ENCODE results near the gene GFRAL. TPM values are rescaled to one million over a fixed set of nuclear protein-coding genes. Genes with fewer than 3 reads are reported as not detected.
"Not testable (repeated sequence)": the region's sequence is repeated elsewhere in the genome, so short reads cannot be mapped to it uniquely, and the experiment has no call there.

Gene GFRAL
- polyA plus RNA-seq, 1 experiment: not detected

- POLR2A ChIA-PET: no interaction called here
- no peak for DNase-seq (ENCODE audit: low read depth, low spot score)
- CTCF ChIA-PET: no interaction called here
- H3K4me3 ChIP-seq (ENCODE audit: low read depth, low read length): no peak overlapping the region
- TF ChIP-seq CTCF (IDR thresholded peaks at IDR 0.05; ENCODE audit: low read depth, low read length): no peak
- H3K27me3 ChIP-seq (ENCODE audit: control insufficient read depth, insufficient read depth, low read length): no peaks in the 10 kb centered on the region
- no peak overlapping the region for H3K27ac ChIP-seq (ENCODE audit: low read depth, low read length)
- H3K9me3 ChIP-seq (ENCODE audit: control insufficient read depth, insufficient read depth, low read length): no peaks in the 10 kb centered on the region
Measured at GRCh38 chr6:55290736-55291135, 36.5 kb upstream of the GFRAL start.

DNA sequence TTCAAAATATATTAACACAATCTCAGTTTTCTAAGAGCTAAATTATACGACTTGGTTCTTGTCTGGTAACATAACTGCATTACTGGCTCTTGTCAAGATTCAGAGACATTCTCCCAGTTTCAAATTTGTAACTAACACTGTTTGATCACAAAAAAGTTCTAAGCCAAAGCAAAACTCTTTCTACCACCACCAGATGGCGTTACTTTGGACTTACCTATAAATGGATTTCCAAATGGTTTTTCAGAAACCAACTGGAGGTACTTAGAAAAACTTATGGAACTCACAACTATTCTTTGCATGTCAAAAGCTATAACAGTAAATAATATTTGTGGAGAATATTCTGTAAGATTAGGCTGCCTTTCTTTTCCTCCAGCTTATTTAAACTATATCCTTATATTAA is 34.2 kb upstream of the GFRAL start:
- ChIA-PET CTCF (interaction anchor here (0.6 to 2.3 kb wide), 12 partner anchors 10 to 671 kb away, joined by 3 to 21 read pairs (median 4); no protein-coding TSS in a partner anchor), POLR2A (no interaction called here)
- DNase-seq (ENCODE audit: low read depth, low spot score): no peak

DNA sequence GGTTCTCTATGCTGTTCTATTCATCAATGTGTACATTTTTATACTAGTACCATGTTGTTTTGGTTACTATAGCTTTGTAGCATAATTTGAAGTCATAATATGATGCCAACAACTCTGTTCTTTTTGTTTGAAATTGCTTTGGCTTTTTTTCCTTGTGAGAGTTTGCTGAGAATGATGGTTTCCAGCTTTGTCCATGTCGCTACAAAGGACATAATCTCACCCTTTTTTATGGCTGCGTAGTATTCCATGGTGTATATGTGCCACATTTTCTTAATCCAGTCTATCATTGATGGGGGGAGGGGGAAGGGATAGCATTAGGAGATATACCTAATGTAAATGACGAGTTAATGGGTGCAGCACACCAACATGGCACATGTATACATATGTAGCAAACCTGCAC is 30.1 kb upstream of the GFRAL start:
- H3K4me3 ChIP-seq (ENCODE audit: low read depth, low read length); POLR2A ChIA-PET; H3K27ac ChIP-seq (ENCODE audit: low read depth, low read length); CTCF ChIA-PET; H3K9me3 ChIP-seq (ENCODE audit: control insufficient read depth, insufficient read depth, low read length); DNase-seq (ENCODE audit: low read depth, low spot score); H3K27me3 ChIP-seq (ENCODE audit: control insufficient read depth, insufficient read depth, low read length): not testable (repeated sequence)

More for the DNA sequence above, 34.2 kb upstream of the GFRAL start:
- Histone ChIP-seq H3K9me3 (ENCODE audit: control insufficient read depth, insufficient read depth, low read length) (no peaks in the 10 kb centered on the region), H3K4me3 (ENCODE audit: low read depth, low read length) (no peak overlapping the region), H3K27ac (ENCODE audit: low read depth, low read length) (no peak overlapping the region), H3K27me3 (ENCODE audit: control insufficient read depth, insufficient read depth, low read length) (no peaks in the 10 kb centered on the region)
- TF ChIP-seq CTCF (IDR thresholded peaks at IDR 0.05; ENCODE audit: low read depth, low read length): peak; percentile 47

DNA sequence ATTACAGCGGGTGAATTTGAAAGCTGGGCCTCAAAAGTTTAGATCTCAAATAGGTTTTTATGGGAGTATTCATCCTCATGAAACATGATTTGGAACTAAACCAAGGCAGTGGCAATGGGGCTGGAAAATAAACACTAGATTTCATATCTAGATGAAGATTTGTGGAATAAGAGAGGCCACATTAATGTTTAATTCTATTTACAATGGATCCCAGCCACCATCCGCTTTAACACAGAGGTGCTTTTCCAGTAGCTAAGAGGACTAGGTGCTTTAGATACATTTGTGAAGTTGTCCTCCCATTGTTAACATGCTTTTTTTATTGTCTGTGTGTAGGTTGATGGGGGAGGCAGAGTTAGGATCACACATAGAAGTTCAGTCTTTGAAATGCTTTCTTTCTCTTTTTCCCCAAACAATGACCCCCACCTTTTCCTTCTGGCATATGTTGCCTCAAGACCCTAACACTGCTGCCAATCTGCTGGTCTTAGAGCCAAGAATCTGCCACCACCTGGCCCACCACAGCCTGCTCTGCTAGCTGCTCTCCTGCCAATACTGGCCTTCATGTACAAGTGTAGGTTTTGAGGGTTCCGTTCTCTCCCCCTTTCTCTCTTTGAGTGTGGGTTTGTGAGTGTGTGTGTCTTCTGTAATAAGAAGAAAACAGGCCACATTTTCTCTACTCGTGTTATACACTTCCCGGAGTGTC is 27.8 kb upstream of the GFRAL start:
- ChIA-PET CTCF (no interaction called here), POLR2A (no interaction called here)
- no peak for TF ChIP-seq CTCF (IDR thresholded peaks at IDR 0.05; ENCODE audit: low read depth, low read length)
- Histone ChIP-seq H3K9me3 (ENCODE audit: control insufficient read depth, insufficient read depth, low read length) (no peaks in the 10 kb centered on the region), H3K27me3 (ENCODE audit: control insufficient read depth, insufficient read depth, low read length) (no peaks in the 10 kb centered on the region), H3K27ac (ENCODE audit: low read depth, low read length) (no peak overlapping the region), H3K4me3 (ENCODE audit: low read depth, low read length) (no peak overlapping the region)
- DNase-seq (ENCODE audit: low read depth, low spot score): no peak

GRCh38 chr6:55304747-55305146 is 22.5 kb upstream of the GFRAL start:
- ChIA-PET POLR2A (no interaction called here), CTCF (no interaction called here)
- DNase-seq (ENCODE audit: low read depth, low spot score): no peak
- TF ChIP-seq CTCF (IDR thresholded peaks at IDR 0.05; ENCODE audit: low read depth, low read length): no peak
- no peaks in the 10 kb centered on the region for H3K27me3 ChIP-seq (ENCODE audit: control insufficient read depth, insufficient read depth, low read length)
- H3K27ac ChIP-seq (ENCODE audit: low read depth, low read length): no peak overlapping the region
- H3K4me3 ChIP-seq (ENCODE audit: low read depth, low read length): no peak overlapping the region
- H3K9me3 ChIP-seq (ENCODE audit: control insufficient read depth, insufficient read depth, low read length): no peaks in the 10 kb centered on the region

Data from AG04450 (cell line).